ENCODE measurements around the gene BRME1. TPM values are rescaled to one million over a fixed set of nuclear protein-coding genes. Genes with fewer than 3 reads are reported as not detected.
A peak's percentile ranks its signal among the peaks of the same experiment; 100 is the strongest.

Gene BRME1
- total and polyA plus RNA-seq, 5 donors from 2014 or later: 0.24 to 1.7 (median 0.58) TPM; not detected in 1

DNA sequence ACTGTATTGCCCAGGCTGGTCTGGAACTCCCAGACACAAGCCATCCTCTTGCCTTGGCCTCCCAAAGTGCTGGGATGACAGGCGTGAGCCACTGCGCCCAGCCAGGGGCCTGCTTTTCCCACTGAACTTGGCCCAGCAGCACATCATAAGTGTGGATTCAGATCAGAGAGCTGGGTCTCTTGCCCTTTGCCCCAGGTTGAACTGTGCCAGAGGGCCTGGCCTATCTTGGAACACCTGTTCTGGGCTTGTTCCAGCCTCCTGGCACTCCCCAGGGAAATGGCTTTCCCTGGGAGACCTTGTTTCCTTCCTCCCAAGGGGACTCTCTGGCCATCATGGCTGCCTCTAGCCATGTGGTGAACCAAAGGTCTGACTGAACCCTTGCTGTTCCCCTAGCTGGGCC is 3.5 kb upstream of the BRME1 start:
- no peak overlapping the region for H3K27ac ChIP-seq (ENCODE audit: insufficient read depth, low read length, poor library complexity, severe bottlenecking)
- peaks cover 17% of the 10 kb centered on the region for H3K4me1 ChIP-seq (ENCODE audit: control insufficient read depth, insufficient read depth, low read length, poor library complexity, severe bottlenecking)
- ATAC-seq (ENCODE audit: low read depth in 2 of 2): no peak
- Mint-ChIP-seq H3K9me3 (no peaks in the 10 kb centered on the region), H3K27me3 (no peaks in the 10 kb centered on the region), H3K4me1 (peaks cover 0 to 18% (median 6%) of the 10 kb centered on the region in 4 donors), H3K36me3 (peaks cover 11% of the 10 kb centered on the region), H3K4me3 (no peak overlapping the region), H3K27ac (no peak overlapping the region)
- H3K27me3 ChIP-seq (ENCODE audit: control insufficient read depth, insufficient read depth, low read length): no peaks in the 10 kb centered on the region
- no peak for DNase-seq
- H3K36me3 ChIP-seq (ENCODE audit: control insufficient read depth, insufficient read depth, low read length): peaks cover 16% of the 10 kb centered on the region
- H3K4me3 ChIP-seq (ENCODE audit: low read depth, low read length): no peak overlapping the region
- H3K9me3 ChIP-seq (ENCODE audit: control insufficient read depth in 2 of 2, low read length in 2 of 2): no peaks in the 10 kb centered on the region

DNA sequence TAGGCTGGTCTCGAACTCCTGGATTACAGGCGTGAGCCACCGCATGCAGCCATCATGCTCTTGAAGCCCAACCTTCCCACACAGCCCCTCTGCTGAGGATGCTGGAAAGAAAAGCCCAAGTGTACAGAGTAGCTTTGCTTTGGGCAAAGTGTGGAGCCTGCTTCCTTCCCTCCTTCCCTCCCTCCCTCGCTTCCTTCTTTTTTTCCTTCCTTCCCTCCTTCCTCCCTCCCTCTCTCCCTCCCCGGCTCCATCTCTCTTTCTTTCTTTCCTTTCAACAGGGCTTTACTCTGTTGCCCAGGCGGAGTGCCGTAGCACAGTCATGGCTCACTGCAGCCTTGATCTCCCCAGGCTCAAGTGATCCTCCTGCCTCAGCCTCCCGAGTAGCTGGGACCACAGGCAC is 2.8 kb upstream of the BRME1 start:
- H3K36me3 ChIP-seq (ENCODE audit: control insufficient read depth, insufficient read depth, low read length): peaks cover 15% of the 10 kb centered on the region
- no peak for DNase-seq
- H3K4me1 Mint-ChIP-seq: peaks cover 0 to 18% (median 9%) of the 10 kb centered on the region in 4 donors
- no peak overlapping the region for H3K4me3 ChIP-seq (ENCODE audit: low read depth, low read length)
- peaks cover 17% of the 10 kb centered on the region for H3K4me1 ChIP-seq (ENCODE audit: control insufficient read depth, insufficient read depth, low read length, poor library complexity, severe bottlenecking)
- H3K36me3 Mint-ChIP-seq: peaks cover 11% of the 10 kb centered on the region
- no peaks in the 10 kb centered on the region for H3K27me3 Mint-ChIP-seq
- H3K27me3 ChIP-seq (ENCODE audit: control insufficient read depth, insufficient read depth, low read length): no peaks in the 10 kb centered on the region
- H3K9me3 ChIP-seq (ENCODE audit: control insufficient read depth in 2 of 2, low read length in 2 of 2): no peaks in the 10 kb centered on the region
- H3K4me3 Mint-ChIP-seq: peak overlapping the region in 1 of 4 donors; percentile 38
- ATAC-seq (ENCODE audit: low read depth in 2 of 2): no peak
- H3K9me3 Mint-ChIP-seq: no peaks in the 10 kb centered on the region
- no peak overlapping the region for H3K27ac Mint-ChIP-seq
- H3K27ac ChIP-seq (ENCODE audit: insufficient read depth, low read length, poor library complexity, severe bottlenecking): no peak overlapping the region

DNA sequence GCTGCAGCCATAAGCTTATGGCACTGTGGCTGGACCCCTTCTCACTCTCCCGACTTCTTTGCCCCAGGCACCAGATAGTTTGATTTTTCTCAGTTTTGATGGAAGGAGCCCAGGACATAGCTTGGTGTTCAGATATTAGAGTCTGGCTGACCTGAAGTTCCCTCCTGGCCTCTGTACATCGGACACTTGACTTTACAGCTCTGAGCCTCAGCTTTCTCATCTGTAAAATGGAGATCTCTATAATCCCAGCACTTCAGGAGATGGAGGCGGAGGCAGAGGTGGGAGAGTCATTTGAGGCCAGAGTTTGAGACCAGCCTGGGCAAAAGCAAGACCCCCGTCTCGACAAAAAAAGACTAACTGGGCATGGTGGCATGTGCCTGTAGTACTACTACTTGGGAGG is 993 bp upstream of the BRME1 start:
- Histone ChIP-seq H3K36me3 (ENCODE audit: control insufficient read depth, insufficient read depth, low read length) (peaks cover 2% of the 10 kb centered on the region), H3K4me1 (ENCODE audit: control insufficient read depth, insufficient read depth, low read length, poor library complexity, severe bottlenecking) (peaks cover 17% of the 10 kb centered on the region), H3K27me3 (ENCODE audit: control insufficient read depth, insufficient read depth, low read length) (no peaks in the 10 kb centered on the region), H3K9me3 (ENCODE audit: control insufficient read depth in 2 of 2, low read length in 2 of 2) (no peaks in the 10 kb centered on the region), H3K27ac (ENCODE audit: insufficient read depth, low read length, poor library complexity, severe bottlenecking) (no peak overlapping the region), H3K4me3 (ENCODE audit: low read depth, low read length) (peak overlapping the region; percentile 72)
- H3K4me1 Mint-ChIP-seq: peaks cover 0 to 18% (median 11%) of the 10 kb centered on the region in 4 donors
- no peaks in the 10 kb centered on the region for H3K27me3 Mint-ChIP-seq
- H3K4me3 Mint-ChIP-seq: peak overlapping the region; percentile 71 to 88 (median 86)
- ATAC-seq (ENCODE audit: low read depth in 2 of 2) (no peak), DNase-seq (no peak)
- no peaks in the 10 kb centered on the region for H3K9me3 Mint-ChIP-seq
- peaks cover 11% of the 10 kb centered on the region for H3K36me3 Mint-ChIP-seq
- H3K27ac Mint-ChIP-seq: peak overlapping the region in 2 of 3 donors; percentile 26 to 28

DNA sequence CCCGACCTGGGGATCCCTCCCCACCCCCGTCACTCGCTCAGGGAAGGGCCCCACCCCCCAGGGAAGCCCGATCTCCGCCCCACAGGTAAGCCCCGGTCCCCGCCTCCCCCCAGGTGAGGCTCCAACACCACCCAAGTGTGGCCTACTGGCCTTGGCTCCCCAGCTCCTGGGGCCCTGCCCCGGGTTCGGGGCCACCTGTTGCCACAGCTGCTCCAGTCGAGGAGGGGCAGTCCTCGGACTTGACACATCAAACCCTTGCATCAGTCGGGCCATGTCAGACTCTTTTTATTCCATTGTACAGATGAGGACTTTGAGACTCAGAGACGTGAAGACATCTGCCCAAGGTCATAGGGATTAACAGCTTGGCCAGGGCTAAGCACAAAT is 596 bp upstream of the BRME1 start:
- Histone ChIP-seq H3K4me1 (ENCODE audit: control insufficient read depth, insufficient read depth, low read length, poor library complexity, severe bottlenecking) (peaks cover 17% of the 10 kb centered on the region), H3K36me3 (ENCODE audit: control insufficient read depth, insufficient read depth, low read length) (peaks cover 2% of the 10 kb centered on the region), H3K27me3 (ENCODE audit: control insufficient read depth, insufficient read depth, low read length) (no peaks in the 10 kb centered on the region), H3K9me3 (ENCODE audit: control insufficient read depth in 2 of 2, low read length in 2 of 2) (no peaks in the 10 kb centered on the region), H3K4me3 (ENCODE audit: low read depth, low read length) (peak overlapping the region; percentile 72), H3K27ac (ENCODE audit: insufficient read depth, low read length, poor library complexity, severe bottlenecking) (peak overlapping the region; percentile 68)
- ATAC-seq (ENCODE audit: low read depth in 2 of 2) (peak; percentile 2 to 6), DNase-seq (peak in 1 of 3 donors; percentile 25)
- Mint-ChIP-seq H3K9me3 (no peaks in the 10 kb centered on the region), H3K27ac (peak overlapping the region in 2 of 3 donors; percentile 26 to 28), H3K27me3 (no peaks in the 10 kb centered on the region), H3K4me1 (peaks cover 0 to 18% (median 11%) of the 10 kb centered on the region in 4 donors), H3K4me3 (peak overlapping the region; percentile 71 to 88 (median 86)), H3K36me3 (peaks cover 11% of the 10 kb centered on the region)

DNA sequence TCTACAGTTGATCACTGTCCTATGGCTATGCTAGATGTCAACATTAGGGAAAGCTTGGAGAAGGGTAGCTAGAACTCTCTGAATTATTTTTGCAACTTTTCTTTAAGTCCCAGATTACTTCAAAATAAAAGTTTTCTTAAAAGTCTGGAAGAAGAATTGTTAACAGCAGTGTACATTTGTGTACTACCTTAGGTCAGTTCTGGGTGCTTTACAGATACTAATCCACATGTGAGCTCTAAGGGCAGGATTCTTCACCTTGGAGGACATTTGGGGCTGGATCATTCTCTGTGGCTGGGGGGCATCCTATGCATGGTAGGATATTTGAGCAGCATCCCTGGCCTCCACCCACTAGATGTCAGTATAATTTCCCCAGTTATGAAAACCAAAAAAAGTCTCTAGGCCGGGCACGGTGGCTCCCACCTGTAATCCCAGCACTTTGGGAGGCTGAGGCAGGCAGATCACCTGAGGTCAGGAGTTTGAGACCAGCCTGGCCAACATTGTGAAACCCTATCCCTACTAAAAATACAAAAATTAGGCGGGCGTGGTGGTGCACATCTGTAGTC is 2.8 kb downstream of the BRME1 start:
- peaks cover 17% of the 10 kb centered on the region for H3K4me1 ChIP-seq (ENCODE audit: control insufficient read depth, insufficient read depth, low read length, poor library complexity, severe bottlenecking)
- H3K27ac ChIP-seq (ENCODE audit: insufficient read depth, low read length, poor library complexity, severe bottlenecking): no peak overlapping the region
- ATAC-seq (ENCODE audit: low read depth in 2 of 2): no peak
- H3K9me3 ChIP-seq (ENCODE audit: control insufficient read depth in 2 of 2, low read length in 2 of 2): no peaks in the 10 kb centered on the region
- peak overlapping the region in 2 of 4 donors; percentile 18 to 58 for H3K4me3 Mint-ChIP-seq
- no peak overlapping the region for H3K4me3 ChIP-seq (ENCODE audit: low read depth, low read length)
- no peak overlapping the region for H3K27ac Mint-ChIP-seq
- H3K36me3 Mint-ChIP-seq: no peaks in the 10 kb centered on the region
- H3K4me1 Mint-ChIP-seq: peaks cover 0 to 18% (median 11%) of the 10 kb centered on the region in 4 donors
- DNase-seq: peak in 2 of 3 donors; percentile 27 to 68
- no peaks in the 10 kb centered on the region for H3K36me3 ChIP-seq (ENCODE audit: control insufficient read depth, insufficient read depth, low read length)
- no peaks in the 10 kb centered on the region for H3K27me3 ChIP-seq (ENCODE audit: control insufficient read depth, insufficient read depth, low read length)
- no peaks in the 10 kb centered on the region for H3K9me3 Mint-ChIP-seq
- H3K27me3 Mint-ChIP-seq: no peaks in the 10 kb centered on the region

DNA sequence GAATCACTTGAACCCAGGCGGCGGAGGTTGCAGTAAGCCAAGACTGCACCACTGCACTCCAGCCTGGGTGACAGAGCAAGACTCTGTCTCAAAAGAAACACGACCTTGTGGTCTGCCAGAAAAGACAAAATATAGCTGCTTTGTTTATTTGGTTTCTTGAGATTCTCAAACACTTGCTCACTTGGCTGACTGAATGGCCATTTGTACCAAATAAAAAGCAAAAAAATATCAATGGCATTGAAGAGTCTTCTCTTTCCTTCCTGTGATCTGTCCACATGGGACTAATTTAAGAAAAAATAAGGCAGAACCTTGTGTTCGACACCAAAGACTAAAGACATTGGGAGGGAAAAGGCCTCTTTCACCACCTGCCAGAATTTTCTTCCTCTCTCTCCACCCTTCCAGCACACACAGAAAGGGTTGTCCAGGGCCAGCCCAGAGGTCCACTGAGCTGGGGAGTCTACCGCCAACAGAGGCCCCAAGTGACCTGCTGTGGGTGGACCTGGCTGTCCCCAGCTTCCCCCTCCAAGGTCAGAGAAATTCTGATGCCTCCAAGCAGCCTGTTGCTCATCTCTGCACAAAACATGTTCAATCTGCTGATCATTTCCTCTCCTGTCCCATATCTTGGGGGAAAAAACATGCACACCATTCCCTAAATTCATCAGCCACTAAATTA is 5.9 kb downstream of the BRME1 start:
- Mint-ChIP-seq H3K9me3 (no peaks in the 10 kb centered on the region), H3K27ac (no peak overlapping the region), H3K27me3 (no peaks in the 10 kb centered on the region), H3K4me3 (no peak overlapping the region), H3K4me1 (peaks cover 0 to 10% (median 1%) of the 10 kb centered on the region in 4 donors), H3K36me3 (no peaks in the 10 kb centered on the region)
- Histone ChIP-seq H3K27me3 (ENCODE audit: control insufficient read depth, insufficient read depth, low read length) (no peaks in the 10 kb centered on the region), H3K27ac (ENCODE audit: insufficient read depth, low read length, poor library complexity, severe bottlenecking) (no peak overlapping the region), H3K4me3 (ENCODE audit: low read depth, low read length) (no peak overlapping the region), H3K9me3 (ENCODE audit: control insufficient read depth in 2 of 2, low read length in 2 of 2) (no peaks in the 10 kb centered on the region), H3K4me1 (ENCODE audit: control insufficient read depth, insufficient read depth, low read length, poor library complexity, severe bottlenecking) (no peaks in the 10 kb centered on the region), H3K36me3 (ENCODE audit: control insufficient read depth, insufficient read depth, low read length) (no peaks in the 10 kb centered on the region)
- DNase-seq: no peak
- ATAC-seq (ENCODE audit: low read depth in 2 of 2): no peak

DNA sequence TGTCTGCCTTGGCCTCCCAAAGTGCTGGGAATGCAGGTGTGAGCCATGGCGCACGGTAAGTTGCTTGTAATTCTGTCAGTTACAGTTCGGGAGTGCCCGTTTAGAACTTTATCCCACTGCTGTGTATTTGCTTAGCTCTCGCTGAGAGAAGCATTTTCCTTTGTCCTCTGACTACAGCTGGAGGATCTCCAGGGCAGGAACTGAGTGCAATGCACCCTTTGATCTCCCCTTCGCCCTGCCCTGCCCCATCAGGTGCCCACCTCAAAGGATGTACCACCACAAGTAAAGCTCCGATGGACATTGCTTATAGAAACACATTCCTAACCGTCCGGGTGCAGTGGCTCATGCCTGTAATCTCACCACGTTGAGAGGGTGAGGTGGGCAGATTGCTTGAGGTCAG is 6.5 kb downstream of the BRME1 start:
- no peak overlapping the region for H3K27ac Mint-ChIP-seq
- Histone ChIP-seq H3K27ac (ENCODE audit: insufficient read depth, low read length, poor library complexity, severe bottlenecking) (no peak overlapping the region), H3K4me3 (ENCODE audit: low read depth, low read length) (no peak overlapping the region), H3K4me1 (ENCODE audit: control insufficient read depth, insufficient read depth, low read length, poor library complexity, severe bottlenecking) (no peaks in the 10 kb centered on the region), H3K27me3 (ENCODE audit: control insufficient read depth, insufficient read depth, low read length) (no peaks in the 10 kb centered on the region), H3K9me3 (ENCODE audit: control insufficient read depth in 2 of 2, low read length in 2 of 2) (no peaks in the 10 kb centered on the region), H3K36me3 (ENCODE audit: control insufficient read depth, insufficient read depth, low read length) (no peaks in the 10 kb centered on the region)
- DNase-seq: no peak
- H3K9me3 Mint-ChIP-seq: no peaks in the 10 kb centered on the region
- ATAC-seq (ENCODE audit: low read depth in 2 of 2): no peak
- no peak overlapping the region for H3K4me3 Mint-ChIP-seq
- no peaks in the 10 kb centered on the region for H3K36me3 Mint-ChIP-seq
- H3K27me3 Mint-ChIP-seq: no peaks in the 10 kb centered on the region
- peaks cover 0 to 10% (median 0%) of the 10 kb centered on the region in 4 donors for H3K4me1 Mint-ChIP-seq

DNA sequence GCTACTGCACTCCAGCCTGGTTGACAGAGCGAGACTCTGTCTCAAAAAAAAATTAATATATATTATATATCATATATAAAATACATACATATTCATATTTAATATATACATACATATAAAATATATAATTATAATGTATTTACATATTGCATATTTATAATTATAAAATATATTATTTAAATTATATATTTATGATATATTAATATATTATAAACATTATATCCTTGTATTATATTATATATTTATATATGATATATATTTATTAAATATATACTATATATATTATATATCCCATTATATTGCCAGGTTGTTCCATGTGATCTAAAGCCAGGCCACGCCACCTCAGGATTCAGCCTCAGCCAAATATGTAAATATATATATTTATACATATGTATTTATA is 9.7 kb downstream of the BRME1 start:
- ATAC-seq (ENCODE audit: low read depth in 2 of 2) (no peak), DNase-seq (no peak)
- Mint-ChIP-seq H3K4me1 (no peaks in the 10 kb centered on the region), H3K4me3 (no peak overlapping the region), H3K27me3 (no peaks in the 10 kb centered on the region), H3K9me3 (no peaks in the 10 kb centered on the region), H3K27ac (no peak overlapping the region), H3K36me3 (no peaks in the 10 kb centered on the region)
- no peaks in the 10 kb centered on the region for H3K4me1 ChIP-seq (ENCODE audit: control insufficient read depth, insufficient read depth, low read length, poor library complexity, severe bottlenecking)
- H3K36me3 ChIP-seq (ENCODE audit: control insufficient read depth, insufficient read depth, low read length): no peaks in the 10 kb centered on the region
- no peak overlapping the region for H3K4me3 ChIP-seq (ENCODE audit: low read depth, low read length)
- no peaks in the 10 kb centered on the region for H3K27me3 ChIP-seq (ENCODE audit: control insufficient read depth, insufficient read depth, low read length)
- no peaks in the 10 kb centered on the region for H3K9me3 ChIP-seq (ENCODE audit: control insufficient read depth in 2 of 2, low read length in 2 of 2)
- no peak overlapping the region for H3K27ac ChIP-seq (ENCODE audit: insufficient read depth, low read length, poor library complexity, severe bottlenecking)
